HG02973 (cell line): ENCODE measurements around the gene KANSL1.

Source experiments
- ATAC-seq: cut with Tn5 transposase; IDR thresholded peaks from one replicate; pipeline ENCODE4 v1.9.1; 2021; ENCODE audit warnings: moderate library complexity; ENCODE audit not compliant: unreplicated experiment

Gene KANSL1

GRCh38 chr17:46044989-46045388 lies 148.2 kb downstream of the KANSL1 start:
- ATAC-seq = no peak

DNA sequence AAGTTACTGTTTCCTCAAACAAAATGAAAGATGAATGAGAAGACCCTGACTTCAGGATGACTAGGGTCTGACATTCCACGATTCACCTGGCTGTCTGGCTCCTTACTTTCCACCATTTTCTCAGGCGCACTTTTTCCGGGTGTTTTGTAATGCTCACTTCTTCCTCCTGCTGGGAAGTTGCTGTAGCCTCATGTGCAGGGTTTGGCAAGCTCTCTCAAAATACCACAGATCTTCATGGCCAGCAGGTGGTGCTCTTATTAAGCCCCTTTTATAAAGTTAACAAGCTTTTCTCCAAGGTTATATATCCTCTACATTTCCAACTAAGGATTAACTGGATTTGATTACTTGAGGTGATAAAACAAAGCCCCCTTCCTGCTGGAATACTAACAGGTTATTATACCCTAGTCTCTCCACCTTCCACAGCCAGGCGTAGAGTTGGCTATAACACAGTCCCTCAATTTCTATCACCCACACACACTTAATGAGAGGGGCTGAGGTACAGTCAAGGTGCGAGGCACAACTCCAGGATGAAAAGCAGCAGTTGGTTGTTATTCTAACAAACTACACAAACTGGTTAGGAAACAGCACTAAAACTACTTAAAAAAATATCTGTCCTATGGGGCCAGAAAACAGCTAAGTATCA lies 148.8 kb downstream of the KANSL1 start:
- ATAC-seq = no peak

- no peak for ATAC-seq
Observed at GRCh38 chr17:46043606-46044005, 149.6 kb downstream of the KANSL1 start.

DNA sequence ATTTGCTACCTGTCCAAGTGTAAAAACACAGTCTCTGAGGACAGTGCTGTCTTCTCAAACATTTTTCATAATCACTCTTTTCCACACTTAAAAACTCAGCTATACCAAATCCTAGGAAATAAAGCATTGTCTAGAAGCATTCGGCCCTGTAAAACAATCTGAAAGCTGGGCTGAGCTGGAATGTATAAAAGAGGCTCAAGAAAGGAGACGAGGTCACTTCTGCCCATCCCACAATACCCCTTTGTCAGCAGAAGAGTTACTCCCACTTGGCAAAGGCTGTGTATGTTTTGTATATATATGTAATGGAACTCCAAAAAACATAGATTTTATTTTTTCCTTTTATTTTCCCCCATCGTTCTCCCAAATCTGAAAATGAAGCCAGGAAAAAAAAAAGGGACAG lies 150.3 kb downstream of the KANSL1 start:
- no peak for ATAC-seq

- no peak for ATAC-seq
Observed at GRCh38 chr17:46042246-46042645, 151.0 kb downstream of the KANSL1 start.

GRCh38 chr17:46039592-46040186 lies 153.5 kb downstream of the KANSL1 start:
- no peak for ATAC-seq

- ATAC-seq = no peak
Observed at GRCh38 chr17:46038937-46039336, 154.3 kb downstream of the KANSL1 start.

GRCh38 chr17:46038414-46038813 lies 154.8 kb downstream of the KANSL1 start:
- no peak for ATAC-seq

GRCh38 chr17:46037722-46038255 lies 155.4 kb downstream of the KANSL1 start:
- ATAC-seq = no peak

GRCh38 chr17:46036491-46036890 lies 156.7 kb downstream of the KANSL1 start:
- ATAC-seq = no peak

GRCh38 chr17:46035112-46035818 lies 158.0 kb downstream of the KANSL1 start:
- peak; percentile 48 for ATAC-seq

- no peak for ATAC-seq
Observed at GRCh38 chr17:46033392-46033791, 159.8 kb downstream of the KANSL1 start.

DNA sequence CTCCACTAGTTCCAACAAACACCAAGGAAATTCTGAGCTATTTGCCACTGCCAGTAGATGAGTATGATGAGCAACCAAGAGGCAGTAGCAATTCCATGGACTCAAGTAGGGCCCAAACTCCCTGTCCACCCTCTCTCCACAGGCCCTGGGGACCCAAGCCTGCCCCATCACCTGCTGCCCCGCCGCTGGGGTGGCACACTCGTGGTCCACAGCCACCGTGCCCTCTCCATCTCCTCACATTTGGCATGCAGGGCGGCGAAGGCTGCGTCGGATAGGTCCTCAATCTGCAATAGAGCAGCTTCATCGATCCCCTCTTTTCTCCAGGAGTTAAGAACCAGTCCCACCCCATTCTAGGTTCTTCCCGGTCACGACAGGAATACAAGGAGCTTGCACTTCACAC lies 160.3 kb downstream of the KANSL1 start:
- no peak for ATAC-seq

- ATAC-seq = no peak
Observed at GRCh38 chr17:46031920-46032319, 161.3 kb downstream of the KANSL1 start.

GRCh38 chr17:46031440-46031839 lies 161.8 kb downstream of the KANSL1 start:
- ATAC-seq = no peak

GRCh38 chr17:46030752-46031151 lies 162.5 kb downstream of the KANSL1 start:
- no peak for ATAC-seq

DNA sequence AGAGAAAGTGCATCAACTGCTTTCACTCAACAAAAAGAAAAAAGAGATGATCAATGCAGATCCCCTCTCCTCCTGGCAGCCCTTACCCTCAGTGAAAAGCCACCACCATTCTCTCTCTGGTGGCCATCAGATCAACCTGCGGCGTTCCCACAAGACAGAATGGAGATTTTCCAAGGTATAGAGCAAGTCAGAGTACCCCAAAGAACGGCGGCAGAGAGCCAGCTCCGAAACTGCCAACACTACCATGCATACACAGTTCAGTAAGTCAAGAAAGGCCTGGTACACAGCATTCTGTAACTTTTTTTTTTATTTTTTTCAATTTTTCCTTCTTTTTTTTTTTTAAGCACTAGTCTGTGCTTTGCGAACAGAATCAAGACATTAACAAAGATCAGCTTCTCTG lies 163.6 kb downstream of the KANSL1 start:
- ATAC-seq = no peak

- no peak for ATAC-seq
Observed at GRCh38 chr17:46028981-46029565, 164.2 kb downstream of the KANSL1 start.

DNA sequence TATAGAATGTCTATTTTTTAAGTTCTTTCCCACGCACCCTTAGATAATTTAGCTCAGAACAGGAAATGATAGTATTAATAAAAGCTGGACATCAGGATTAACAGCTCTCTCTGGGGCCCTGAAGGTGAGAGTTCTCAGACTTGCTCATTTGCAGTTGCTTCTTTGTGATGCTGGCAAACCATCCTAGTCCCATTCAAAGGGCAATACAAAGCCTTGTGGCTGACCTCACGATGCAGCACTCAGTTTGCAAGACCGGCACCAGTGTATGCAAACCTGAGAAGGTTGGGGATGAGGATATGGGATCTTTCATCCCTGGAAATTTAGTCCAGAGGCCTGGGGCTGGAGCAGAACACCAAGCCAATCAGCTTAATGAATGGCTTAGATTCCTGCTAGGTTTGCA lies 164.9 kb downstream of the KANSL1 start:
- no peak for ATAC-seq

DNA sequence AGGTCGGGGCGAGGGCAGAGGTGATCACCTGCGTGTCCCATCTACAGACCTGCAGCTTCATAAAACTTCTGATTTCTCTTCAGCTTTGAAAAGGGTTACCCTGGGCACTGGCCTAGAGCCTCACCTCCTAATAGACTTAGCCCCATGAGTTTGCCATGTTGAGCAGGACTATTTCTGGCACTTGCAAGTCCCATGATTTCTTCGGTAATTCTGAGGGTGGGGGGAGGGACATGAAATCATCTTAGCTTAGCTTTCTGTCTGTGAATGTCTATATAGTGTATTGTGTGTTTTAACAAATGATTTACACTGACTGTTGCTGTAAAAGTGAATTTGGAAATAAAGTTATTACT lies 165.3 kb downstream of the KANSL1 start:
- ATAC-seq = no peak

GRCh38 chr17:46027048-46027975 lies 165.9 kb downstream of the KANSL1 start:
- no peak for ATAC-seq
